GM10266 (cell line): ENCODE results near the gene APPL2.
A peak's percentile ranks its signal among the peaks of the same experiment; 100 is the strongest.

ENCODE experiments used
- DNase-seq: peaks from one replicate; pipeline ENCODE4 v3.0.0; 2012; ENCODE audit errors: extremely low spot score
- CTCF ChIP-seq: IDR thresholded peaks from 2 replicates; pipeline ENCODE4 v1.5.1; 2012; ENCODE audit warnings: mild to moderate bottlenecking, low read depth; ENCODE audit not compliant: control insufficient read depth, insufficient read depth; ENCODE audit errors: missing control alignments

Gene APPL2

GRCh38 chr12:105235732-105236476 is at the start of gene APPL2:
APPL2 (minus strand) TSS chr12:105236174; CDS start chr12:105236012, 162 bp downstream.
- TF ChIP-seq CTCF = peak; percentile 20
- DNase-seq = peak; percentile 94

GRCh38 chr12:105285378-105285777 is 49.4 kb upstream of the APPL2 start:
- TF ChIP-seq CTCF = no peak
- DNase-seq = no peak

- no peak for DNase-seq
- no peak for TF ChIP-seq CTCF
Measured at GRCh38 chr12:105281694-105282049, 45.7 kb upstream of the APPL2 start.

GRCh38 chr12:105280966-105281693 is 45.2 kb upstream of the APPL2 start:
- no peak for DNase-seq
- no peak for TF ChIP-seq CTCF

GRCh38 chr12:105279460-105280056 is 43.6 kb upstream of the APPL2 start:
- TF ChIP-seq CTCF = peak; percentile 64
- DNase-seq = peak; percentile 29

- no peak for DNase-seq
- no peak for TF ChIP-seq CTCF
Measured at GRCh38 chr12:105278043-105278697, 42.2 kb upstream of the APPL2 start.
